Cardiac fibroblast (primary cell): ENCODE data around the gene FBXW2.
"Not testable (repeated sequence)": the region's sequence is repeated elsewhere in the genome, so short reads cannot be mapped to it uniquely, and the experiment has no call there.

ENCODE experiments used
- DNase-seq, 2 donors: peaks; one replicate each; pipeline versions ENCODE4 v3.0.0 to v3.0.0-alpha.2; 2010; ENCODE audit warnings: low read depth in 2 of 2
- H3K4me3 ChIP-seq, 2 donors: replicated peaks in 1 of 2; 1 replicate in 1 of 2; 2 replicates in 1 of 2; pipeline ENCODE4 v1.5.1; 2011; ENCODE audit warnings: low read depth in 2 of 2, low read length in 2 of 2, mild to moderate bottlenecking in 2 of 2, moderate library complexity in 1 of 2
- CTCF ChIP-seq: IDR thresholded peaks from one replicate; pipeline ENCODE4 v1.5.1; 2011; ENCODE audit warnings: low read depth, mild to moderate bottlenecking, low read length, inconsistent platforms

FBXW2 gene

GRCh38 chr9:120755044-120755443, 38.2 kb downstream of the FBXW2 start:
- no peak for DNase-seq
- H3K4me3 ChIP-seq = no peak overlapping the region
- TF ChIP-seq CTCF = no peak

GRCh38 chr9:120750421-120750820, 42.8 kb downstream of the FBXW2 start:
- DNase-seq = no peak
- TF ChIP-seq CTCF = no peak
- no peak overlapping the region for H3K4me3 ChIP-seq

GRCh38 chr9:120746366-120746765, 46.9 kb downstream of the FBXW2 start:
- H3K4me3 ChIP-seq, DNase-seq: not testable (repeated sequence)

- no peak overlapping the region for H3K4me3 ChIP-seq
- TF ChIP-seq CTCF = no peak
- no peak for DNase-seq
Observed at GRCh38 chr9:120745278-120745677, 47.9 kb downstream of the FBXW2 start.

- no peak overlapping the region for H3K4me3 ChIP-seq
- peak; percentile 77 for TF ChIP-seq CTCF
- peak; percentile 38 to 61 for DNase-seq
Observed at GRCh38 chr9:120742951-120743416, 50.2 kb downstream of the FBXW2 start.

GRCh38 chr9:120741701-120742100, 51.5 kb downstream of the FBXW2 start:
- no peak for TF ChIP-seq CTCF
- no peak overlapping the region for H3K4me3 ChIP-seq
- peak in 1 of 2 donors; percentile 66 for DNase-seq

- no peak for TF ChIP-seq CTCF
- no peak for DNase-seq
- H3K4me3 ChIP-seq = no peak overlapping the region
Observed at GRCh38 chr9:120741191-120741590, 52.0 kb downstream of the FBXW2 start.
